ENCODE results near the gene ATP9A.
A peak's percentile ranks its signal among the peaks of the same experiment; 100 is the strongest.
"Not testable (repeated sequence)": the region's sequence is repeated elsewhere in the genome, so short reads cannot be mapped to it uniquely, and the experiment has no call there.

The ATP9A gene

GRCh38 chr20:51738877-51739447 lies 29.2 kb downstream of the ATP9A start:
- Histone ChIP-seq H3K18ac (ENCODE audit: low read length) (peak overlapping the region; percentile 65), H3K27me3 (ENCODE audit: control insufficient read depth in 3 of 3, insufficient read depth in 3 of 3, low read depth in 1 of 3, low read length in 3 of 3) (no peaks in the 10 kb centered on the region), H3K23ac (ENCODE audit: low read depth, low read length, poor library complexity) (peak overlapping the region; percentile 45), H2BK5ac (ENCODE audit: low read length) (no peak overlapping the region), H2AK5ac (ENCODE audit: low read depth, low read length) (no peak overlapping the region), H2BK12ac (ENCODE audit: low read length) (no peak overlapping the region), H4K91ac (ENCODE audit: low read depth, low read length, poor library complexity) (no peak overlapping the region), H3K14ac (ENCODE audit: low read length) (no peak overlapping the region), H3K4me2 (ENCODE audit: insufficient read depth, low read length, poor library complexity, severe bottlenecking) (no peak overlapping the region), H3K4ac (ENCODE audit: low read length) (no peak overlapping the region), H2AFZ (ENCODE audit: low read length) (no peak overlapping the region), H3K4me3 (ENCODE audit: low read length in 2 of 2) (no peak overlapping the region), H3K79me1 (ENCODE audit: low read depth, low read length) (peaks cover 3% of the 10 kb centered on the region), H2BK15ac (ENCODE audit: low read length) (no peak overlapping the region), H3K27ac (replicated peaks; ENCODE audit: low read length) (no peak overlapping the region), H3K36me3 (replicated peaks in 1 of 2; ENCODE audit: control insufficient read depth in 2 of 2, insufficient read depth in 2 of 2, low read length in 2 of 2) (no peaks in the 10 kb centered on the region), H2BK120ac (ENCODE audit: low read depth, low read length) (no peak overlapping the region), H3K9ac (ENCODE audit: low read depth, low read length, poor library complexity) (no peak overlapping the region), H3K4me1 (ENCODE audit: control insufficient read depth in 2 of 2, insufficient read depth in 1 of 2, low read depth in 1 of 2, low read length in 2 of 2) (peaks cover 0 to 4% of the 10 kb centered on the region in 2 donors), H4K8ac (ENCODE audit: low read depth, low read length) (no peak overlapping the region), H3K9me3 (replicated peaks in 1 of 2; ENCODE audit: control insufficient read depth in 2 of 2, insufficient read depth in 1 of 2, low read depth in 1 of 2, low read length in 2 of 2) (peaks cover 0 to 2% of the 10 kb centered on the region in 2 donors)
- DNase-seq (ENCODE audit: low spot score) = no peak
- no CpG with 5 or more reads among the region's 12 CpGs for WGBS, 2 donors (ENCODE audit: extremely low coverage in 2 of 2, insufficient read length in 2 of 2, insufficient replicate concordance in 1 of 2)

- H3K4me1 ChIP-seq (ENCODE audit: control insufficient read depth in 2 of 2, insufficient read depth in 1 of 2, low read depth in 1 of 2, low read length in 2 of 2); H2AK5ac ChIP-seq (ENCODE audit: low read depth, low read length); H3K9ac ChIP-seq (ENCODE audit: low read depth, low read length, poor library complexity); H3K14ac ChIP-seq (ENCODE audit: low read length); H4K8ac ChIP-seq (ENCODE audit: low read depth, low read length); H2BK15ac ChIP-seq (ENCODE audit: low read length); H3K4me2 ChIP-seq (ENCODE audit: insufficient read depth, low read length, poor library complexity, severe bottlenecking); H2BK12ac ChIP-seq (ENCODE audit: low read length); H4K91ac ChIP-seq (ENCODE audit: low read depth, low read length, poor library complexity); H2BK5ac ChIP-seq (ENCODE audit: low read length); H3K18ac ChIP-seq (ENCODE audit: low read length); H3K27ac ChIP-seq (replicated peaks; ENCODE audit: low read length); H3K4ac ChIP-seq (ENCODE audit: low read length); H2BK120ac ChIP-seq (ENCODE audit: low read depth, low read length); H3K23ac ChIP-seq (ENCODE audit: low read depth, low read length, poor library complexity); DNase-seq (ENCODE audit: low spot score); H3K36me3 ChIP-seq (replicated peaks in 1 of 2; ENCODE audit: control insufficient read depth in 2 of 2, insufficient read depth in 2 of 2, low read length in 2 of 2); H3K27me3 ChIP-seq (ENCODE audit: control insufficient read depth in 3 of 3, insufficient read depth in 3 of 3, low read depth in 1 of 3, low read length in 3 of 3); H3K79me1 ChIP-seq (ENCODE audit: low read depth, low read length); H3K4me3 ChIP-seq (ENCODE audit: low read length in 2 of 2); H3K9me3 ChIP-seq (replicated peaks in 1 of 2; ENCODE audit: control insufficient read depth in 2 of 2, insufficient read depth in 1 of 2, low read depth in 1 of 2, low read length in 2 of 2); H2AFZ ChIP-seq (ENCODE audit: low read length): not testable (repeated sequence)
- WGBS, 2 donors (ENCODE audit: extremely low coverage in 2 of 2, insufficient read length in 2 of 2, insufficient replicate concordance in 1 of 2) = no CpG with 5 or more reads among the region's 15 CpGs
Observed at GRCh38 chr20:51738261-51738660, 29.9 kb downstream of the ATP9A start.

- Histone ChIP-seq H3K4me1 (ENCODE audit: control insufficient read depth in 2 of 2, insufficient read depth in 1 of 2, low read depth in 1 of 2, low read length in 2 of 2) (peaks cover 4 to 5% of the 10 kb centered on the region in 2 donors), H2BK12ac (ENCODE audit: low read length) (no peak overlapping the region), H3K27me3 (ENCODE audit: control insufficient read depth in 3 of 3, insufficient read depth in 3 of 3, low read depth in 1 of 3, low read length in 3 of 3) (no peaks in the 10 kb centered on the region), H3K4ac (ENCODE audit: low read length) (no peak overlapping the region), H3K9me3 (replicated peaks in 1 of 2; ENCODE audit: control insufficient read depth in 2 of 2, insufficient read depth in 1 of 2, low read depth in 1 of 2, low read length in 2 of 2) (peaks cover 0 to 2% of the 10 kb centered on the region in 2 donors), H3K14ac (ENCODE audit: low read length) (no peak overlapping the region), H3K18ac (ENCODE audit: low read length) (no peak overlapping the region), H3K9ac (ENCODE audit: low read depth, low read length, poor library complexity) (no peak overlapping the region), H4K91ac (ENCODE audit: low read depth, low read length, poor library complexity) (no peak overlapping the region), H3K4me3 (ENCODE audit: low read length in 2 of 2) (no peak overlapping the region), H3K36me3 (replicated peaks in 1 of 2; ENCODE audit: control insufficient read depth in 2 of 2, insufficient read depth in 2 of 2, low read length in 2 of 2) (no peaks in the 10 kb centered on the region), H3K79me1 (ENCODE audit: low read depth, low read length) (peaks cover 3% of the 10 kb centered on the region), H2BK120ac (ENCODE audit: low read depth, low read length) (no peak overlapping the region), H2AFZ (ENCODE audit: low read length) (no peak overlapping the region), H3K27ac (replicated peaks; ENCODE audit: low read length) (no peak overlapping the region), H3K4me2 (ENCODE audit: insufficient read depth, low read length, poor library complexity, severe bottlenecking) (no peak overlapping the region), H2BK5ac (ENCODE audit: low read length) (no peak overlapping the region), H2AK5ac (ENCODE audit: low read depth, low read length) (no peak overlapping the region), H3K23ac (ENCODE audit: low read depth, low read length, poor library complexity) (no peak overlapping the region), H2BK15ac (ENCODE audit: low read length) (no peak overlapping the region), H4K8ac (ENCODE audit: low read depth, low read length) (no peak overlapping the region)
- DNase-seq (ENCODE audit: low spot score) = no peak
- WGBS, 2 donors (ENCODE audit: extremely low coverage in 2 of 2, insufficient read length in 2 of 2, insufficient replicate concordance in 1 of 2) = no CpG with 5 or more reads among the region's 5 CpGs
Observed at GRCh38 chr20:51736947-51737346, 31.2 kb downstream of the ATP9A start.

GRCh38 chr20:51735728-51736600 lies 32.2 kb downstream of the ATP9A start:
- Histone ChIP-seq H3K18ac (ENCODE audit: low read length) (no peak overlapping the region), H2AFZ (ENCODE audit: low read length) (no peak overlapping the region), H4K8ac (ENCODE audit: low read depth, low read length) (no peak overlapping the region), H2AK5ac (ENCODE audit: low read depth, low read length) (peak overlapping the region; percentile 20), H3K4me1 (ENCODE audit: control insufficient read depth in 2 of 2, insufficient read depth in 1 of 2, low read depth in 1 of 2, low read length in 2 of 2) (peaks cover 5 to 7% of the 10 kb centered on the region in 2 donors), H3K9me3 (replicated peaks in 1 of 2; ENCODE audit: control insufficient read depth in 2 of 2, insufficient read depth in 1 of 2, low read depth in 1 of 2, low read length in 2 of 2) (peaks cover 0 to 3% of the 10 kb centered on the region in 2 donors), H3K79me1 (ENCODE audit: low read depth, low read length) (peaks cover under 1% of the 10 kb centered on the region), H2BK12ac (ENCODE audit: low read length) (no peak overlapping the region), H2BK15ac (ENCODE audit: low read length) (peak overlapping the region; percentile 54), H3K36me3 (replicated peaks in 1 of 2; ENCODE audit: control insufficient read depth in 2 of 2, insufficient read depth in 2 of 2, low read length in 2 of 2) (no peaks in the 10 kb centered on the region), H3K4me2 (ENCODE audit: insufficient read depth, low read length, poor library complexity, severe bottlenecking) (no peak overlapping the region), H2BK5ac (ENCODE audit: low read length) (no peak overlapping the region), H3K23ac (ENCODE audit: low read depth, low read length, poor library complexity) (peak overlapping the region; percentile 3), H3K4me3 (ENCODE audit: low read length in 2 of 2) (no peak overlapping the region), H2BK120ac (ENCODE audit: low read depth, low read length) (peak overlapping the region; percentile 10), H3K4ac (ENCODE audit: low read length) (no peak overlapping the region), H3K14ac (ENCODE audit: low read length) (no peak overlapping the region), H3K27ac (replicated peaks; ENCODE audit: low read length) (no peak overlapping the region), H3K27me3 (ENCODE audit: control insufficient read depth in 3 of 3, insufficient read depth in 3 of 3, low read depth in 1 of 3, low read length in 3 of 3) (no peaks in the 10 kb centered on the region), H3K9ac (ENCODE audit: low read depth, low read length, poor library complexity) (peak overlapping the region; percentile 7), H4K91ac (ENCODE audit: low read depth, low read length, poor library complexity) (no peak overlapping the region)
- WGBS, 2 donors (ENCODE audit: extremely low coverage in 2 of 2, insufficient read length in 2 of 2, insufficient replicate concordance in 1 of 2) = no CpG with 5 or more reads among the region's 11 CpGs
- no peak for DNase-seq (ENCODE audit: low spot score)
